T-cell (primary cell): ENCODE results near the gene SLC8A1. TPM values are rescaled to one million over a fixed set of nuclear protein-coding genes. Genes with fewer than 3 reads are reported as not detected.

Experiments used
- ATAC-seq, 4 experiments: fragments of 200-7000 bp in 3 of 4; fragments of 150-1000 bp in 1 of 4; cut with Tn5 transposase; replicated peaks in 1 of 4; 1 replicate in 3 of 4; 2 replicates in 1 of 4; pipeline ENCODE4 v1.10.0; 2021; ENCODE audit warnings: moderate library complexity in 3 of 4, mild to moderate bottlenecking in 2 of 4, moderate number of reproducible peaks in 1 of 4
- CTCF ChIA-PET, 2 donors: fragments of 300-600 bp; sonication (Branson Sonifier 250); formaldehyde crosslinking; loops; one replicate each; lab custom pipeline; 2022; ENCODE audit warnings: antibody characterized with exemption in 2 of 2; lab: Charles Lee
- POLR2A ChIA-PET, 2 donors: fragments of 300-600 bp; sonication (Branson Sonifier 250); formaldehyde crosslinking; loops; one replicate each; lab custom pipeline; 2022; ENCODE audit warnings: antibody characterized with exemption in 2 of 2; lab: Charles Lee
- DNase-seq, 35 experiments: peaks; one replicate each; pipeline versions ENCODE4 v3.0.0 to v3.0.0-alpha.2; 2013 to 2023
- H3K27ac ChIP-seq: one replicate; pipeline ENCODE4 v1.5.1; 2013; ENCODE audit warnings: low read length
- H3K27me3 ChIP-seq, 2 experiments: replicated peaks in 1 of 2; 1 replicate in 1 of 2; 2 replicates in 1 of 2; pipeline versions ENCODE4 v1.6.1 to v1.7.0; 2013; ENCODE audit warnings: low read length in 1 of 2, mixed read lengths in 1 of 2; ENCODE audit not compliant: control insufficient read depth in 2 of 2, insufficient read depth in 2 of 2; ENCODE audit errors: extremely low read depth in 1 of 2
- H3K36me3 ChIP-seq, 2 donors: 1 replicate in 1 of 2; 2 replicates in 1 of 2; pipeline versions ENCODE4 v1.6.1 to v1.7.0; 2013; ENCODE audit warnings: low read length in 1 of 2; ENCODE audit not compliant: control insufficient read depth in 2 of 2, insufficient read depth in 1 of 2; ENCODE audit errors: extremely low read depth in 1 of 2
- H3K4me1 ChIP-seq, 2 experiments: 1 replicate in 1 of 2; 2 replicates in 1 of 2; pipeline versions ENCODE4 v1.6.1 to v1.7.0; 2013; ENCODE audit warnings: low read length in 2 of 2, mixed read lengths in 1 of 2; ENCODE audit not compliant: insufficient read depth in 2 of 2, control insufficient read depth in 1 of 2; ENCODE audit errors: extremely low read depth in 1 of 2
- H3K4me3 ChIP-seq, 2 donors: 1 replicate in 1 of 2; 2 replicates in 1 of 2; pipeline versions ENCODE4 v1.5.1 to v1.7.0; 2013; ENCODE audit warnings: mild to moderate bottlenecking in 2 of 2, low read length in 1 of 2, moderate library complexity in 1 of 2; ENCODE audit not compliant: control insufficient read depth in 1 of 2; ENCODE audit errors: extremely low read depth in 1 of 2
- H3K9me3 ChIP-seq: 2 replicates; pipeline ENCODE4 v1.7.0; 2013
- H3K27ac Mint-ChIP-seq, 2 donors: one replicate each; pipeline ENCODE4 v1.8.0; 2020 to 2021; ENCODE audit warnings: mild to moderate bottlenecking in 2 of 2, mixed read lengths in 2 of 2
- H3K27me3 Mint-ChIP-seq, 2 donors: one replicate each; pipeline ENCODE4 v1.8.0; 2021 to 2022; ENCODE audit warnings: mixed read lengths in 2 of 2
- H3K36me3 Mint-ChIP-seq: one replicate; pipeline ENCODE4 v1.8.0; 2021; ENCODE audit warnings: mixed read lengths
- H3K4me1 Mint-ChIP-seq, 3 donors: one replicate each; pipeline ENCODE4 v1.8.0; 2020 to 2022; ENCODE audit warnings: mixed read lengths in 3 of 3, mild to moderate bottlenecking in 1 of 3
- H3K4me3 Mint-ChIP-seq, 3 donors: one replicate each; pipeline ENCODE4 v1.8.0; 2020 to 2022; ENCODE audit warnings: mild to moderate bottlenecking in 3 of 3, mixed read lengths in 3 of 3, moderate library complexity in 3 of 3
- H3K9me3 Mint-ChIP-seq, 3 donors: one replicate each; pipeline ENCODE4 v1.8.0; 2020 to 2022; ENCODE audit warnings: mixed read lengths in 3 of 3
- WGBS: methylation state at CpG from one replicate; pipeline ENCODE4 v1.1.5; 2013; ENCODE audit warnings: missing lambda C conversion rate; ENCODE audit not compliant: insufficient coverage; 5-methylcytosine and 5-hydroxymethylcytosine counted together
- total RNA-seq, 35 experiments: library from RNA in 6 of 35; stranded (reverse) in 6 of 35; fragments of 120-200 nt in 1 of 35; gene quantifications; one replicate each; pipeline versions ENCODE4 v1.2.1 to v1.2.4 and lab custom pipeline; 2013 to 2026

SLC8A1 gene
- total RNA-seq, 5 donors from 2014 or later (not counting 1 experiment from before 2014, with no cell fraction given): 0.09 to 0.35 (median 0.13) TPM

DNA sequence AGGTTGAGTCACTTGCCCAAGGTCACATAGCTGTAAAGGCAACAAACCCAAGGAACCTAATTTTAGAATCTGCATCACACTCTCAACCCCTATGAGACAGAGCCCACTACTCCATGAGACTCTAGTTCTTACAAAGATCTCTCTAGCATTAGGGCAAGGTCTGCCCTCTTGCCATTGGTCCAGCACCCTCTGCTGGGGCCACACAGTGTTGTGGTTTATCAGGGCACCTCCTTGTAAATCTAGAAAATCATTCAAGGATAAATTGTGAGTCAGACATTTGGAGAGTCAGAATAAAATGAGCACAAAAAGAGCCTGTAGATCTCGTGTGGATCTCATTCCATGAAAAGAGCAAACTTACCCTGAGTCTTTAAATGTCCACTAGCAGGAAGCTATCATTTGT, 91.2 kb downstream of the SLC8A1 start:
- Histone ChIP-seq H3K27me3 (no peaks in the 10 kb centered on the region), H3K4me1 (no peaks in the 10 kb centered on the region), H3K27ac (no peak overlapping the region), H3K9me3 (no peaks in the 10 kb centered on the region), H3K4me3 (no peak overlapping the region), H3K36me3 (no peaks in the 10 kb centered on the region)
- WGBS: 57% methylated on average over 1 of the region's 1 CpG
- Mint-ChIP-seq H3K36me3 (no peaks in the 10 kb centered on the region), H3K27ac (no peak overlapping the region), H3K27me3 (no peaks in the 10 kb centered on the region), H3K4me3 (no peak overlapping the region), H3K4me1 (peaks cover 3 to 8% (median 6%) of the 10 kb centered on the region in 3 donors), H3K9me3 (no peaks in the 10 kb centered on the region)
- no peak for DNase-seq
- no peak for ATAC-seq
- ChIA-PET CTCF (interaction anchor here in 1 of 2 donors (0.6 kb wide), 1 partner anchor 46 kb away, joined by 3 read pairs; no protein-coding TSS in a partner anchor), POLR2A (no interaction called here)

- CTCF ChIA-PET: no interaction called here
Measured at GRCh38 chr2:40359811-40360210, 92.1 kb downstream of the SLC8A1 start.

GRCh38 chr2:40358783-40359182, 93.1 kb downstream of the SLC8A1 start:
- Mint-ChIP-seq H3K27me3 (no peaks in the 10 kb centered on the region), H3K4me3 (no peak overlapping the region), H3K9me3 (no peaks in the 10 kb centered on the region), H3K36me3 (no peaks in the 10 kb centered on the region), H3K27ac (no peak overlapping the region), H3K4me1 (no peaks in the 10 kb centered on the region)
- no peaks in the 10 kb centered on the region for H3K9me3 ChIP-seq
- ATAC-seq (no peak), DNase-seq (no peak)
- no peaks in the 10 kb centered on the region for H3K27me3 ChIP-seq
- no peak overlapping the region for H3K4me3 ChIP-seq
- no peak overlapping the region for H3K27ac ChIP-seq
- H3K36me3 ChIP-seq: no peaks in the 10 kb centered on the region
- WGBS: 59% methylated on average over 6 of the region's 8 CpGs
- ChIA-PET POLR2A (no interaction called here), CTCF (no interaction called here)
- H3K4me1 ChIP-seq: no peaks in the 10 kb centered on the region

More at GRCh38 chr2:40359811-40360210, 92.1 kb downstream of the SLC8A1 start:
- no CpG with 5 or more reads among the region's 2 CpGs for WGBS
- Mint-ChIP-seq H3K36me3 (no peaks in the 10 kb centered on the region), H3K27ac (no peak overlapping the region), H3K27me3 (no peaks in the 10 kb centered on the region), H3K4me3 (no peak overlapping the region), H3K9me3 (no peaks in the 10 kb centered on the region), H3K4me1 (peaks cover 2 to 6% (median 5%) of the 10 kb centered on the region in 3 donors)
- no peaks in the 10 kb centered on the region for H3K9me3 ChIP-seq
- POLR2A ChIA-PET: no interaction called here
- no peaks in the 10 kb centered on the region for H3K27me3 ChIP-seq
- H3K27ac ChIP-seq: no peak overlapping the region
- DNase-seq (no peak), ATAC-seq (no peak)
- H3K4me1 ChIP-seq: no peaks in the 10 kb centered on the region
- H3K36me3 ChIP-seq: no peaks in the 10 kb centered on the region
- no peak overlapping the region for H3K4me3 ChIP-seq

GRCh38 chr2:40357667-40358066, 94.2 kb downstream of the SLC8A1 start:
- Histone ChIP-seq H3K4me3 (no peak overlapping the region), H3K36me3 (no peaks in the 10 kb centered on the region), H3K9me3 (no peaks in the 10 kb centered on the region), H3K27ac (no peak overlapping the region), H3K4me1 (no peaks in the 10 kb centered on the region), H3K27me3 (no peaks in the 10 kb centered on the region)
- no peaks in the 10 kb centered on the region for H3K27me3 Mint-ChIP-seq
- H3K4me1 Mint-ChIP-seq: no peaks in the 10 kb centered on the region
- no peak overlapping the region for H3K27ac Mint-ChIP-seq
- CTCF ChIA-PET: no interaction called here
- 83% methylated on average over 1 of the region's 3 CpGs for WGBS
- no peak for ATAC-seq
- no peak overlapping the region for H3K4me3 Mint-ChIP-seq
- no peaks in the 10 kb centered on the region for H3K9me3 Mint-ChIP-seq
- POLR2A ChIA-PET: interaction anchor here in 1 of 2 donors (0.6 kb wide), 1 partner anchor 245 kb away, joined by 3 read pairs; no protein-coding TSS in a partner anchor
- H3K36me3 Mint-ChIP-seq: no peaks in the 10 kb centered on the region
- DNase-seq: no peak

DNA sequence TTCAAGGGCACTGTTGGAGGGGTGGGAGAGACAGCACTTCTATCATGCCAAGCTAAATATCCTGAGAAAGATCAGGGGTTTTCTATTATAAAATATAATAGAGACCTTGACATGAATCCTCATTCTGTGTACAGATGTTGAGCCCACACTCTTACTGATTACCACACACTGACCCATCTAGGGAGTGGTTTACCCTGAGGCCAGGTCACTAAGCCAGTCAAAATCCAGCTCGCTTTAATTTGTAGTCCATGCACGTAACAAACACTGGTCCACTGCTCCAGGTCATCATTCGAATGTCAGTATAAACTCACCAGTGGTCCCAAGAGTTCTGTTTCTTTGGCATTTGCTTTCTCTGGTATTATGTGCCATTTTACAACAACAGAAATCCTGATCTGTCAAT, 96.4 kb downstream of the SLC8A1 start:
- no peak for ATAC-seq
- 79% methylated on average over 3 of the region's 3 CpGs for WGBS

DNA sequence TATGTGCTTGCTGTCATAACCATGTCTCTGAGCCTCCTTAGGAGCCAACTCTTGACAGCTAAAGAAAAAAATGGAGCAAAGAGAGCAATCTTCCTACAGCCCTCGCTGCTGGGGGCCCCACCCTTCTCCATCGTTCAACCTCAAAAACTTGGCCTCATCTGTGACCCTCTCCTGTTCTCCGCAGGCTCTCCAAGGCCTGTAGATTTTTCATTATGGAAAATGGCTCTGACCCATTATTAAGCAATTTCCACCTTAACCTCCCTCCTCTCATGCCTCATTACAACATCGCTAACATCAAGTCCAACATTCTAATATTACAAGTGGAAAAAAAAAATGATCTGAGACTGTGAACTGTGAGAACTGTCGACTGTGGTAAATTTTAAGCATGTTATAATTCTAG, 98.7 kb downstream of the SLC8A1 start:
- 83% methylated on average over 2 of the region's 5 CpGs for WGBS
- Mint-ChIP-seq H3K9me3 (no peaks in the 10 kb centered on the region), H3K27ac (no peak overlapping the region), H3K4me1 (no peaks in the 10 kb centered on the region), H3K36me3 (no peaks in the 10 kb centered on the region), H3K27me3 (no peaks in the 10 kb centered on the region), H3K4me3 (no peak overlapping the region)
- Histone ChIP-seq H3K4me3 (no peak overlapping the region), H3K27me3 (no peaks in the 10 kb centered on the region), H3K36me3 (no peaks in the 10 kb centered on the region), H3K27ac (no peak overlapping the region), H3K9me3 (no peaks in the 10 kb centered on the region), H3K4me1 (no peaks in the 10 kb centered on the region)
- ATAC-seq (no peak), DNase-seq (no peak)
- ChIA-PET POLR2A (no interaction called here), CTCF (no interaction called here)

More for the DNA sequence above, 96.4 kb downstream of the SLC8A1 start:
- ChIA-PET POLR2A (no interaction called here), CTCF (no interaction called here)
- no peak overlapping the region for H3K4me3 ChIP-seq
- H3K9me3 Mint-ChIP-seq: no peaks in the 10 kb centered on the region
- no peak overlapping the region for H3K27ac ChIP-seq
- H3K4me3 Mint-ChIP-seq: no peak overlapping the region
- H3K27ac Mint-ChIP-seq: no peak overlapping the region
- H3K4me1 Mint-ChIP-seq: no peaks in the 10 kb centered on the region
- no peaks in the 10 kb centered on the region for H3K4me1 ChIP-seq
- H3K27me3 Mint-ChIP-seq: no peaks in the 10 kb centered on the region
- no peaks in the 10 kb centered on the region for H3K27me3 ChIP-seq
- no peaks in the 10 kb centered on the region for H3K36me3 Mint-ChIP-seq
- H3K9me3 ChIP-seq: no peaks in the 10 kb centered on the region
- DNase-seq: no peak
- H3K36me3 ChIP-seq: no peaks in the 10 kb centered on the region

- ATAC-seq (no peak), DNase-seq (no peak)
- Histone ChIP-seq H3K4me1 (no peaks in the 10 kb centered on the region), H3K9me3 (no peaks in the 10 kb centered on the region), H3K27ac (no peak overlapping the region), H3K27me3 (no peaks in the 10 kb centered on the region), H3K36me3 (no peaks in the 10 kb centered on the region), H3K4me3 (no peak overlapping the region)
- Mint-ChIP-seq H3K4me1 (no peaks in the 10 kb centered on the region), H3K27ac (no peak overlapping the region), H3K4me3 (no peak overlapping the region), H3K27me3 (no peaks in the 10 kb centered on the region), H3K9me3 (no peaks in the 10 kb centered on the region), H3K36me3 (no peaks in the 10 kb centered on the region)
- POLR2A ChIA-PET: no interaction called here
- 100% methylated on average over 1 of the region's 7 CpGs for WGBS
- CTCF ChIA-PET: no interaction called here
Measured at GRCh38 chr2:40352703-40353099, 99.2 kb downstream of the SLC8A1 start.
